GM19455 (cell line): Measurements from ENCODE around the gene LRRC7.
"Not testable (repeated sequence)": the region's sequence is repeated elsewhere in the genome, so short reads cannot be mapped to it uniquely, and the experiment has no call there.

Source experiments
- ATAC-seq: cut with Tn5 transposase; IDR thresholded peaks from one replicate; pipeline ENCODE4 v1.9.1; 2021; ENCODE audit not compliant: unreplicated experiment

LRRC7 gene

DNA sequence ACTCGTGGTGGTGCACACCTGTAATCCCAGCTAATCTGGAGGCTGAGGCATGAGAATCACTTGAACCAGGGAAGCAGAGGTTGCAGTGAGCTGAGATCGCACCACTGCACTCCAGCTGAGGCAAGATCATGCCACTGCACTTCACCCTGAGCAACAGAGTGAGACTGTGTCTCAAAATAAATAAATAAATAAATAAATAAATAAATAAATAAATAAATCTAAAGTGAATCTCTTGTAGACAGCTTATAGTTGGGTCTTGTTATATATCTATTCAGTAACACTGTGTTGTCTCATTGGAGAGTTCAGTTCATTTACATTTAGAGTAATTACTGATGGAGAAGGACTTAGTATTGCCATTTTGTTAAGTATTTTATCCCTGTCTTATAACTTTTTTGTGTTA, 379.2 kb downstream of the LRRC7 start:
- no peak for ATAC-seq

DNA sequence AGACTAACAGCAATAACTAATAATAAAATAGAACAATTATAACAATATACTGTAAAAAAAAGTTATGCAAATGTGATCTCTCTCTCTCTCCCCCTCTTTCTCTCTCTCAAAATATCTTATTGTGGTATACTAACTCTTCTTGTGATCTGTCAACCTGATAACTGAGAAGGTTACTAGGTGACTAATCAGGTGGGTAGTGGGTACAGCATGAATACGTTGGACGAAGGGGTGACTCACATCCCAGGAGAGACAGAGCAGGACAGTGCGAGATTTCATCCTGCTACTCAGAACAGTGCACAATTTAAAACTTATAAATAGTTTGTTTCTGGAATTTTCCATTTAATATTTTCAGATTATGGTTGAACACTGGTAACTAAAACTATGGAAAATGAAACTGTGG, 380.1 kb downstream of the LRRC7 start:
- ATAC-seq, result no peak

DNA sequence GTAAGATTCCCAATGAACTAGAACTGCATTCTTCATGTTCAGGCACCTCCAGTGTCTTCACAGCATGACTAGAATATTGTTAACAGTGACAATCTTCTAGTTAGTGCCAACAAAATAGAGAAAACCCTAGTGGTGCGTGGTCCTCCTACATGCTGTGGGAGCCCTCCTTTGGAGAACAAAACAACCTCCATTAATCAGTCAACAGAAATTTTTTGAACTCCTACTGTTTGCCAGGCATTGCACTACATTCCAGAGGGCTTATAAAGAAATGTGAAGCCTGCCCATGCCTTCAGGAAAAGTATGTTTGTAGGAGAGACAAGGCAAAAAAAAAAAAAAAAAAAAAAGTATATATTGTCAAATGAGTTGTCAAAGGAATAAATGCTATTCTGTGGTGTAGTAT, 385.0 kb downstream of the LRRC7 start:
- ATAC-seq, result no peak

- not testable (repeated sequence) for ATAC-seq
These were observed 394.7 kb downstream of the LRRC7 start for GRCh38 chr1:69962452-69962851.

- ATAC-seq, result no peak
These were observed 399.6 kb downstream of the LRRC7 start for GRCh38 chr1:69967245-69967766.

DNA sequence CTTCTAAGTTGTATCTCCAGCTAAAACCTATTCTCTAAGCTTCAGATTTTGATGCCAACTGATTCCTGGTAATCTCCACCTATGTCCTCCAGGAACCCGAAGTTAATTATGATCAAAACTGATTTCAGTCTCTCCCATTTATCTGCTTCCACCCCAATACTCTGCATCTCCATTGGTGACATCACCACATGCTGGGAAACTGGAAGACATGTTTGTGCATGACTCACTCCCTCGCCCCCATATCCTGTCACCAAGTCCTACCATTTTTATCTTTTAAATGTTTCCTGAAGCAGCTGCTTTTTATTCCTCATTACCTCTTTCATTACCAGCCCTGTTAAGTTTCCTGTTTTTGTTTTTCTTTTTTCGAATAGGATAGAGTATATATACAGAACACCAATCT, 409.2 kb downstream of the LRRC7 start:
- ATAC-seq, result no peak

DNA sequence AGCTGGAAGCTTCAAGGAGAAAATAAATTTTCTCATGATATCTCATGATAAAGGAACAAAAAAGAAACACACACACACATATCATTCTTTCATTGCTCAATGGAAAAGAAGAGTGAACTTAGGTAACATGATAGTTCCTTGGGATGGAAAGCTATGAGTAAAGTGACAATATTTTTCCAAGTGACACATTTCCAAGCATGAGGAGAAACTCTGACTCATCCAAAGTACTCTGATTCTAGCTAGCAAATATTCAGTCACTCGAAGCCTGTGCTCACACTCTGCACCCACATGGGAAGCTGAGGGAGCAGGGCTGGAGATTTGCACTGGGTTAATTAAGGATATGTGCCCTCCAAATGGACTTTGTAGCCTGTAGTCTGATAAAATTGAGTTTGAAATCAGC, 415.3 kb downstream of the LRRC7 start:
- ATAC-seq, result no peak

GRCh38 chr1:69985376-69985775, 417.7 kb downstream of the LRRC7 start:
- no peak for ATAC-seq

- ATAC-seq, result no peak
These were observed 418.2 kb downstream of the LRRC7 start for GRCh38 chr1:69985901-69986439.

DNA sequence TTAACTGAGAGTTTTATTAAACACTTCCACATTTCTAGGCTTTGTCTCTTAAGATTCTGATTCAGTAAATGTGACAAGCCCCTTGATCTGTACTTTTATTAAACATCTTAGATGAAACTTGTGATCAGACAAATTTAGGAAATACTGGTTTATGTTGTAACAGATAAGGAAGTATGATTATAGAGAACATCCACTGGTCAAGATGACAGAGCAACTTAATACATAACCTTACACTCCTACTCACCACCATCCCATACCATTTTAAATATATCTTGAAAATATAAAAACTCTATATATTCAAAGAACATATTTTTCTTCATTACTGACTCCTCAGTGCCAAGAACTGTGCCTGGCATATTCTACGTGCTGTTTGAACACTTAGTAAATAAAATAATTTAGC, 420.2 kb downstream of the LRRC7 start:
- ATAC-seq, result no peak

DNA sequence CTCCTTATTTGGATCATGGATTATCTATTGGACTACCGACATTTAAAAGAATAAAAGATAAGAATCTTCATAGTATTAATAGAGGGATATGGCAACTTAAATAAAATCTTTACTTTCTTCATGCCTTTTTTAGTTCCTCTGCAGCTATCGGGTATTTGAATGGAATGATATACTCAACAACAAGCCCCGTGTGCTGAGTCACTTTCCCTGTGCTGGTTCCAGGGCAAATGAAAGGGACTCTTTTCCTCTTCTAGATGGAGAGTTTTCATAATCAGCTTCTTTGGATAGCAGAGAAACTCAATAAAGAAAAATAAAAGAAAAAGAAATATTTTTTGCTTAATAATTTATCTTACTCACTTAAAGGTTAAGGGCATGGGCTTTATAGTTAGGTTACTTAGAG, 423.9 kb downstream of the LRRC7 start:
- ATAC-seq, result no peak

- no peak for ATAC-seq
These were observed 424.9 kb downstream of the LRRC7 start for GRCh38 chr1:69992594-69992993.

GRCh38 chr1:69993810-69994209, 426.1 kb downstream of the LRRC7 start:
- ATAC-seq, result no peak

DNA sequence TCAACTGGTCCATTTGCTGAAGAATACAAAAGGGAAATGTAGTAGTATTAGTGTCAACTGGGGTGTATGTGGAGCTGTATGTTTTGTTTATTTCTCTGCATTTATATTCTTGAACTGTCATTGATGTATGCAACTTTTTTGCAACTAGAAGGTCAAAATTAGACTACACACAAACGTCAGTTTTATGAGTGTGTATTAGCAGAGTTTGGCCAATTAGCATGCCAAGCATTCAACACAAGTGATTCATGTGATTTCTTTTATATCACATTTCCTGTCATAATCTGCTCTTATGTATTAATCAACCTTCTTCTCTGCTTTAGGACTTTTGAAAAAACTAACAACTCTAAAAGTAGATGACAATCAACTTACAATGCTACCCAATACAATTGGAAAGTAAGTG, 426.5 kb downstream of the LRRC7 start:
- ATAC-seq, result no peak

- no peak for ATAC-seq
These were observed 431.1 kb downstream of the LRRC7 start for GRCh38 chr1:69998847-69999246.

DNA sequence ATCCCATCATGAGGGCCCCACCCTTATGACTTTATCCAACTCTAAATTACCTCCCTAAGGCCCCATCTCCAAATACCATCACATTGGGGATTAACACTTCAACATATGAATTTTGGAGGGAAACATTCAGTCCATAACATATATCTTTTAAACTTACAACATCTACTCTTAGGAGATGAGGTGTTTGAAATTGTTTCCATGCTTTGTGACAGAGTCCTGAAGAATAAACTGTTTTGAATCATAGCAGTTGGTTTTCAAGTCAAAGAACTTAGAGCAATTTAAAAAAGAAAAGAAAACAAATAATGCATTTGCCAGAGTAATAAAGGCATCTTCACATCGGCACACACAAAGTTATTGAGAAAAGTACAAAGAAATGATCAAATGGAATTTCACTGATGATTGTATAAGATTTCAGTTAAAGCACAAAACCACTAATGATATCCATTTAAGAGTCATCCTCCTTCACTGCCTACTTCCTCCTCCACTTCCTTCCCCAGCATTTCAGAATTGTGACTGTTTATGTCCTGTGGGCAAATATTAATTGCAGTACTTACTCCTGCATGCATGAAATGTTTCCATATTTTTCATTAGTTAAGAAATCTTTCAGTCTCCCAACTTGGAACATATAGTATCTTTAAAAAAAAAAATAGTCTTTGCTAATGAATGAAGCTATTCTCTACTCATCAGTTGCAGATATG, 435.6 kb downstream of the LRRC7 start:
- ATAC-seq, result no peak

DNA sequence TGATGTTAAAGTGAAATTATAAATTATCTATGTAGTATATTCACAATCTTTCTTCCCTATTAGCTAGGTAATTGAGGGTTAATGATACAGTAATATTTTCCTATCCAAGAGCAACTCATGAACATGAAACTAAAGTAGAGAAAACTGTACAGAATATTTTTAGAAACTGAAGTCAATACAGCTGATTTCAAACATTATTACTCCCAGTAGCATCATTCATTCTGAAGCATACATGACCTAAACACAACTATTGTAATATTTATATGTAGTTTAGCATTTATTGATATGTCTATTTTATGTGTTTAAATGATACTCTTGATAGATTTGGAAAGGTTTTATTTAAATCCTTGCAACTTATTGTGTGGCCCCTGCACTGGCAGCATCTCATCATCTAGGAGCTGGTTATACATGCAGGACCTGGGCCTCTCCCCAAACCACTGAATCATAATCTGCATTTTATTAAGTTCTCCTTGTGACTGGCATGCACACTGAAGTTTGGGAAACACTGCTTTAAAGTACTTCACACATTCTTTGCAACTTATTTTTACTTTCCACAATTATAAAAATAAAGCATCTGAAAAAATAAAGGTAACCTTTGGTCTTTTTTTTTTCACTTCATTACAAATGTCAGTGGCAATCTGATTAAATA, 437.8 kb downstream of the LRRC7 start:
- no peak for ATAC-seq

DNA sequence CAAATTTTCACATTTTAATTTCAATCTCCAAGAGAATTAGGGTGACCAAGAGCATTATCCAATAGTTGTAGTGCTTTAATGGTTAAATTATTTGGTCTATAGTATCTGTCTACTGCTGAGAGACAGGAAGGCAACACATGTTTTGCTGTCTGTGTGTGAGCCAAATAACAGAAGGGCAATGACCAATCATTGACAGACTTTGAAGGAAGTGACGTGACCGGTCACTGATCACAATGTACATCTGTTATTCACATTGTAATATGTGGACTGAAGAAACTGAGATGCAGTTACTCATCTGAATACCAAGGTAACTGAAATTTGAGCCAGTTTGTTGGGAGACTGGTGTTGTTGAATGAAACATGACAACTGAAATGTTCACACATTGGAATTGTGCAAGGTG, 440.9 kb downstream of the LRRC7 start:
- ATAC-seq, result no peak

- ATAC-seq, result no peak
These were observed 450.0 kb downstream of the LRRC7 start for GRCh38 chr1:70017770-70018169.

DNA sequence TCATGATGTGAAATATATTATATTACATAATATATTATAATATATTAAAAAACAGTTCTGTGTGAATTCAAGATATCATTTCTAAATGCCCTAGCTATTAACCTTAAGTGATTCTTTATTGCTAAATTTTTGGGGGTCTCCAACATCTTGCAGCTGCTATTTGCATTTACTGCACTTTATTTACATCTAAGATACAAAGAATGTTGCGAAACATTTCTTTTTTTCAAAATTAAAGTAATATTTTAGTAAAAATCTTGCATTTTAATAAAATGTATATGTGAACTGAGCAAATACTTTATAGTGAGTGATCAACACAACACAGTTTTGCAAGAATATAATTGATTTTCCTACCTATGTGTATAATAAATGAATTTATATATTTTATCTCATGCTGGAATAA, 456.6 kb downstream of the LRRC7 start:
- ATAC-seq, result no peak

- no peak for ATAC-seq
These were observed 457.3 kb downstream of the LRRC7 start for GRCh38 chr1:70025052-70025451.

- no peak for ATAC-seq
These were observed 458.1 kb downstream of the LRRC7 start for GRCh38 chr1:70025846-70026245.
